SK-N-SH (cell line): ENCODE measurements around the gene IFT25. TPM values are rescaled to one million over a fixed set of nuclear protein-coding genes. Genes with fewer than 3 reads are reported as not detected.
A peak's percentile ranks its signal among the peaks of the same experiment; 100 is the strongest.

Source experiments
- CTCF ChIA-PET: fragments of 300-600, 350-600 bp; formaldehyde crosslinking; extraction: SDS; loops from one replicate; lab custom pipeline; 2021; lab: Yijun Ruan, JAX
- POLR2A ChIA-PET: fragments of 350-600 bp; sonication (Branson Sonifier 250); formaldehyde crosslinking; extraction: SDS; loops from one replicate; lab custom pipeline; 2020; ENCODE audit warnings: antibody characterized with exemption, inconsistent platforms; lab: Yijun Ruan, JAX
- DNase-seq: peaks from one replicate; pipeline ENCODE4 v3.0.0; 2012
- H2AFZ ChIP-seq: fragments of 200-600 bp; sonication (generic); 2 replicates; pipeline ENCODE4 v1.8.1; 2016; ENCODE audit warnings: antibody characterized with exemption, mild to moderate bottlenecking, low read depth
- H3F3A ChIP-seq: fragments of 200-600 bp; sonication (generic); replicated peaks from 2 replicates; pipeline ENCODE3; 2016; ENCODE audit warnings: antibody characterized with exemption, mild to moderate bottlenecking; ENCODE audit not compliant: insufficient read depth
- H3K27ac ChIP-seq, 2 experiments: fragments of 200-500 bp in 1 of 2; fragments of 200-600 bp in 1 of 2; sonication (Bioruptor generic) in 1 of 2; sonication (generic), shearing (Covaris generic) in 1 of 2; 2 replicates each; pipeline versions ENCODE4 v1.5.1 to v1.6.1; 2014 to 2016; ENCODE audit warnings: low read depth in 2 of 2, inconsistent platforms in 1 of 2, low read length in 1 of 2, mild to moderate bottlenecking in 1 of 2, mixed read lengths in 1 of 2
- H3K27me3 ChIP-seq: fragments of 200-600 bp; sonication (generic), shearing (Covaris generic); 2 replicates; pipeline ENCODE4 v1.6.1; 2016; ENCODE audit warnings: mixed run types; ENCODE audit not compliant: insufficient read depth
- H3K36me3 ChIP-seq, 2 experiments: fragments of 200-500 bp in 1 of 2; fragments of 200-600 bp in 1 of 2; sonication (Bioruptor generic) in 1 of 2; sonication (generic) in 1 of 2; replicated peaks in 1 of 2; 2 replicates each; pipeline versions ENCODE3 to v1.5.1; 2014 to 2016; ENCODE audit warnings: low read length in 1 of 2, mild to moderate bottlenecking in 1 of 2; ENCODE audit not compliant: insufficient read depth in 2 of 2, control insufficient read depth in 1 of 2
- H3K4me1 ChIP-seq, 2 experiments: fragments of 200-500 bp in 1 of 2; fragments of 200-600 bp in 1 of 2; sonication (Bioruptor generic) in 1 of 2; sonication (generic), shearing (Covaris generic) in 1 of 2; 2 replicates each; pipeline versions ENCODE4 v1.5.1 to v1.6.1; 2014 to 2016; ENCODE audit warnings: low read depth in 1 of 2, low read length in 1 of 2, mixed run types in 1 of 2; ENCODE audit not compliant: insufficient read depth in 2 of 2, control insufficient read depth in 1 of 2
- H3K4me2 ChIP-seq: fragments of 200-600 bp; sonication (generic), shearing (Covaris generic); 2 replicates; pipeline ENCODE4 v1.6.1; 2017; ENCODE audit warnings: mixed run types
- H3K4me3 ChIP-seq, 2 experiments: fragments of 200-500 bp in 1 of 2; fragments of 200-600 bp in 1 of 2; sonication (Bioruptor generic) in 1 of 2; sonication (generic), shearing (Covaris generic) in 1 of 2; 2 replicates each; pipeline versions ENCODE4 v1.5.1 to v1.8.1; 2014 to 2016; ENCODE audit warnings: low read depth in 2 of 2, inconsistent platforms in 1 of 2, low read length in 1 of 2, mild to moderate bottlenecking in 1 of 2, mixed read lengths in 1 of 2, moderate library complexity in 1 of 2
- H3K79me2 ChIP-seq: fragments of 200-600 bp; sonication (generic); 2 replicates; pipeline ENCODE4 v1.8.1; 2017; ENCODE audit warnings: mild to moderate bottlenecking; ENCODE audit not compliant: insufficient read depth
- H3K9ac ChIP-seq: fragments of 200-600 bp; sonication (generic); 2 replicates; pipeline ENCODE4 v1.6.1; 2017; ENCODE audit warnings: mixed run types
- H3K9me2 ChIP-seq: fragments of 200-600 bp; sonication (generic); 2 replicates; pipeline ENCODE4 v1.6.1; 2017; ENCODE audit warnings: mixed run types
- H3K9me3 ChIP-seq: fragments of 200-600 bp; sonication (generic); 2 replicates; pipeline ENCODE4 v1.6.1; 2017; ENCODE audit warnings: mixed run types, mild to moderate bottlenecking, moderate library complexity
- H4K20me1 ChIP-seq: fragments of 200-600 bp; sonication (generic); 2 replicates; pipeline ENCODE4 v1.6.1; 2017; ENCODE audit warnings: mild to moderate bottlenecking, mixed run types; ENCODE audit not compliant: insufficient read depth
- CHD2 ChIP-seq: fragments of 150-350 bp; IDR thresholded peaks from 2 replicates; pipeline ENCODE4 v1.6.1; 2018; ENCODE audit warnings: low read length; ENCODE audit not compliant: partially characterized antibody
- ELF1 ChIP-seq: IDR thresholded peaks from 2 replicates; pipeline ENCODE4 v1.4.0; 2012
- EP300 ChIP-seq, 2 experiments: IDR thresholded peaks; 2 replicates each; pipeline versions ENCODE4 v1.4.0 to v1.6.1; 2012; ENCODE audit warnings: borderline replicate concordance in 1 of 2, low read depth in 1 of 2, low read length in 1 of 2
- EZH2phosphoT487 ChIP-seq: fragments of 200-600 bp; sonication (generic); IDR thresholded peaks from 2 replicates; pipeline ENCODE4 v1.6.1; 2017; ENCODE audit warnings: low read depth, mixed run types, mild to moderate bottlenecking, antibody characterized with exemption, moderate library complexity, borderline replicate concordance
- IRF3 ChIP-seq: fragments of 150-350 bp; IDR thresholded peaks from 2 replicates; pipeline ENCODE4 v1.6.1; 2016; ENCODE audit warnings: mild to moderate bottlenecking, low read depth, low read length
- NRF1 ChIP-seq: IDR thresholded peaks from 2 replicates; pipeline ENCODE4 v1.6.1; 2012; ENCODE audit warnings: low read depth, mild to moderate bottlenecking, low read length
- PBX3 ChIP-seq: IDR thresholded peaks from 2 replicates; pipeline ENCODE4; 2012
- RAD21 ChIP-seq: IDR thresholded peaks from 2 replicates; pipeline ENCODE4 v1.6.1; 2012; ENCODE audit warnings: mild to moderate bottlenecking, low read length
- REST ChIP-seq: IDR thresholded peaks from 2 replicates; pipeline ENCODE4 v1.6.1; 2012; ENCODE audit warnings: mild to moderate bottlenecking, low read depth, low read length, moderate library complexity
- RXRA ChIP-seq: IDR thresholded peaks from 2 replicates; pipeline ENCODE4 v1.4.0; 2012; ENCODE audit warnings: low read depth, mild to moderate bottlenecking, borderline replicate concordance
- SIN3A ChIP-seq: IDR thresholded peaks from 2 replicates; pipeline ENCODE4 v1.6.1; 2012; ENCODE audit warnings: low read depth, mild to moderate bottlenecking, low read length, moderate library complexity, borderline replicate concordance
- SMC3 ChIP-seq: IDR thresholded peaks from 2 replicates; pipeline ENCODE4 v1.6.1; 2012; ENCODE audit warnings: low read depth, low read length, improper control_type of control experiment
- USF1 ChIP-seq: IDR thresholded peaks from 2 replicates; pipeline ENCODE4 v1.4.0; 2012; ENCODE audit warnings: low read depth, borderline replicate concordance
- USF2 ChIP-seq: fragments of 150-350 bp; IDR thresholded peaks from 2 replicates; pipeline ENCODE4 v1.6.1; 2017; ENCODE audit warnings: antibody characterized with exemption, low read length, low read depth, borderline replicate concordance
- ZBTB33 ChIP-seq: IDR thresholded peaks from 2 replicates; pipeline ENCODE4 v1.4.0; 2012; ENCODE audit warnings: low read depth, borderline replicate concordance
- WGBS: methylation state at CpG from one replicate; pipeline ENCODE4 v1.1.6; 2017; ENCODE audit warnings: low lambda C conversion rate; 5-methylcytosine and 5-hydroxymethylcytosine counted together
- polyA plus RNA-seq, 3 experiments: library from polyadenylated mRNA; depleted of rRNA; stranded (reverse); fragments of >200 nt; gene quantifications; 2 replicates each; pipeline ENCODE4 v1.2.3, GENCODE V29; 2012

Gene IFT25
- polyA plus RNA-seq, 1 of the 3 experiments (the other 2 are of a cell fraction), result 25.7 TPM

- Histone ChIP-seq H3K9me2 (no peaks in the 10 kb centered on the region), H3K27me3 (no peaks in the 10 kb centered on the region), H3K9ac (no peak overlapping the region), H3K4me1 (peaks cover 10 to 17% of the 10 kb centered on the region in 2 experiments; a peak in 2 of 4 replicates), H3K9me3 (no peaks in the 10 kb centered on the region), H3K79me2 (peaks cover 62% of the 10 kb centered on the region), H3K4me2 (peak overlapping the region; percentile 75; the same call in 1 of the 2 replicates), H2AFZ (no peak overlapping the region), H3K27ac (no peak overlapping the region), H3K4me3 (no peak overlapping the region), H4K20me1 (no peaks in the 10 kb centered on the region; the same call in 1 of the 2 replicates), H3F3A (no peaks in the 10 kb centered on the region), H3K36me3 (peaks cover 14 to 18% of the 10 kb centered on the region in 2 experiments)
- no peak for DNase-seq
- ChIA-PET CTCF (interaction anchor here (1.0 to 11.2 kb wide), 3 partner anchors 9 to 66 kb away, joined by 3 to 100 read pairs (median 5); no protein-coding TSS in a partner anchor), POLR2A (no interaction called here)
- WGBS, result 96% methylated on average over 9 of the region's 14 CpGs
- TF ChIP-seq SIN3A, result no peak
- no peak for TF ChIP-seq SMC3
- no peak for TF ChIP-seq EZH2phosphoT487
- no peak for TF ChIP-seq ZBTB33
- TF ChIP-seq USF1, result no peak
- TF ChIP-seq CHD2, result no peak
- no peak for TF ChIP-seq REST
- no peak for TF ChIP-seq RXRA
- no peak for TF ChIP-seq EP300 (IDR thresholded peaks at IDR 0.05; ENCODE audit: borderline replicate concordance in 1 of 2, low read depth in 1 of 2, low read length in 1 of 2)
- TF ChIP-seq NRF1, result no peak
- no peak for TF ChIP-seq RAD21
- no peak for TF ChIP-seq ELF1
- no peak for TF ChIP-seq USF2
- TF ChIP-seq PBX3, result no peak
- TF ChIP-seq IRF3, result no peak
Observed at GRCh38 chr1:53943490-53944043, 1.9 kb downstream of the IFT25 start.
